Mucosa of descending colon (tissue), 3 donors: ENCODE data around the gene VSTM1. TPM values are rescaled to one million over a fixed set of nuclear protein-coding genes. Genes with fewer than 3 reads are reported as not detected.
A peak's percentile ranks its signal among the peaks of the same experiment; 100 is the strongest.

Experiments used
- ATAC-seq: fragments of 200-7000 bp; cut with Tn5 transposase; one replicate; pipeline ENCODE4 v1.9.1; 2020; ENCODE audit warnings: mild to moderate bottlenecking, moderate library complexity
- DNase-seq, 3 donors: peaks; one replicate each; pipeline ENCODE4 v3.0.0-alpha.2; 2020
- H3K36me3 ChIP-seq: fragments of 200-600 bp; one replicate; pipeline ENCODE4 v1.8.0; 2021; ENCODE audit warnings: low read depth, mild to moderate bottlenecking
- H3K4me1 ChIP-seq: fragments of 200-600 bp; one replicate; pipeline ENCODE4 v1.8.0; 2021; ENCODE audit warnings: low read depth, mild to moderate bottlenecking
- H3K4me3 ChIP-seq: fragments of 200-600 bp; one replicate; pipeline ENCODE4 v1.8.0; 2021; ENCODE audit warnings: mild to moderate bottlenecking
- H3K9me3 ChIP-seq: fragments of 200-600 bp; one replicate; pipeline ENCODE4 v1.8.0; 2021; ENCODE audit warnings: mild to moderate bottlenecking
- CTCF ChIP-seq: fragments of 200-600 bp; IDR thresholded peaks from one replicate; pipeline ENCODE4 v1.8.0; 2022; ENCODE audit warnings: antibody characterized with exemption, mild to moderate bottlenecking
- intact Hi-C, 2 donors: fragments of 100-400 bp; cut with DNase I in 1 of 2; cut with micrococcal nuclease in 1 of 2; formaldehyde crosslinking; loops; one replicate each; pipeline versions ENCODE4 v1.11.0 to v1.11.1; 2022; cut with DNase I, micrococcal nuclease
- total RNA-seq, 3 donors: library from RNA; stranded (reverse); fragmentation: NEBNext Ultra II Directional in 2 of 3; extraction: Animal tissue kit (Norgen Biotek cat#: 25700) in 2 of 3; gene quantifications; one replicate each; pipeline versions ENCODE4 v1.2.1 to v1.2.4, GENCODE V29; 2021 to 2023
- donor health status: DM: no; HTN: no; CAD: no; lungs with moderate emphysema.
- donor health status: DM: no; HTN: no; CAD: no.
- donor health status: DM: no; HTN: yes; CAD: no.

The VSTM1 gene
- total RNA-seq, 3 donors from 2014 or later: not detected

- intact Hi-C loops: no loop called here
- Histone ChIP-seq H3K36me3 (no peaks in the 10 kb centered on the region), H3K9me3 (no peaks in the 10 kb centered on the region), H3K4me3 (no peak overlapping the region), H3K4me1 (no peaks in the 10 kb centered on the region)
- DNase-seq (no peak), ATAC-seq (no peak)
- no peak for TF ChIP-seq CTCF
Measured at GRCh38 chr19:54035215-54036178, 28.2 kb downstream of the VSTM1 start.

- Histone ChIP-seq H3K36me3 (no peaks in the 10 kb centered on the region), H3K9me3 (no peaks in the 10 kb centered on the region), H3K4me1 (no peaks in the 10 kb centered on the region), H3K4me3 (no peak overlapping the region)
- ATAC-seq (no peak), DNase-seq (no peak)
- intact Hi-C loops: no loop called here
- TF ChIP-seq CTCF: no peak
Measured at GRCh38 chr19:54030895-54031586, 32.7 kb downstream of the VSTM1 start.

- Histone ChIP-seq H3K36me3 (no peaks in the 10 kb centered on the region), H3K4me1 (no peaks in the 10 kb centered on the region), H3K9me3 (no peaks in the 10 kb centered on the region), H3K4me3 (no peak overlapping the region)
- intact Hi-C loops: no loop called here
- TF ChIP-seq CTCF: no peak
- ATAC-seq (peak; percentile 75), DNase-seq (peak in 2 of 3 donors; percentile 48 to 65)
Measured at GRCh38 chr19:54029930-54030490, 33.7 kb downstream of the VSTM1 start.

- no peak for TF ChIP-seq CTCF
- H3K9me3 ChIP-seq: no peaks in the 10 kb centered on the region
- H3K4me1 ChIP-seq: no peaks in the 10 kb centered on the region
- H3K4me3 ChIP-seq: no peak overlapping the region
- no peak for ATAC-seq
- intact Hi-C loops: no loop called here
- no peaks in the 10 kb centered on the region for H3K36me3 ChIP-seq
- no peak for DNase-seq
Measured at GRCh38 chr19:54029301-54029700, 34.4 kb downstream of the VSTM1 start.

- H3K4me1 ChIP-seq: no peaks in the 10 kb centered on the region
- no peaks in the 10 kb centered on the region for H3K36me3 ChIP-seq
- intact Hi-C loops: no loop called here
- no peak for TF ChIP-seq CTCF
- no peaks in the 10 kb centered on the region for H3K9me3 ChIP-seq
- no peak overlapping the region for H3K4me3 ChIP-seq
- DNase-seq (no peak), ATAC-seq (no peak)
Measured at GRCh38 chr19:54026656-54027055, 37.0 kb downstream of the VSTM1 start.
